GM12874 (cell line): ENCODE data around the gene PLXNA4.

ENCODE experiments used
- TF ChIP-seq, protein P1 (sequence below): IDR thresholded peaks from 2 replicates; pipeline ENCODE4 v1.5.1; 2011; ENCODE audit warnings: low read depth, mild to moderate bottlenecking, control low read depth, low read length, moderate library complexity; ENCODE audit not compliant: insufficient read depth

Gene PLXNA4

DNA sequence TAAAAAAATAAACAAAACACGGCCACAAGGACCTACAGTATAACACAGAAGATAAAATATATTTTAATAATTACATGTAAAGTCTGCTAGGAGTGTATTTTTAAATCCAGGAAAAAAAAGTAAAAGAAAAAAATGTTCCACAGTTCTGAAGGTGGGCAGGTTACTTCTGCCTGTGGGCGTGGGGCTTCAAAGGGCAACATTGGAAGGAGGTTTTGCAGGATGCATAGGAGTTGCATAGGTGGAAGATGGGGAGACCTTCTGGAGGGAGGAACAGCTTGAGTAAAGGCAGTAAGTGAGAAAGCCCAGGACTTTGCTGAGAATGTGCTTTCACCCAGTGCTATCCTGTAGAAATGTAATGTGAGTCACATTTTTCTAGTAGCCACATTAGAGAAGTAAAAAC lies 37.5 kb upstream of the PLXNA4 start:
- TF ChIP-seq, protein P1, sequence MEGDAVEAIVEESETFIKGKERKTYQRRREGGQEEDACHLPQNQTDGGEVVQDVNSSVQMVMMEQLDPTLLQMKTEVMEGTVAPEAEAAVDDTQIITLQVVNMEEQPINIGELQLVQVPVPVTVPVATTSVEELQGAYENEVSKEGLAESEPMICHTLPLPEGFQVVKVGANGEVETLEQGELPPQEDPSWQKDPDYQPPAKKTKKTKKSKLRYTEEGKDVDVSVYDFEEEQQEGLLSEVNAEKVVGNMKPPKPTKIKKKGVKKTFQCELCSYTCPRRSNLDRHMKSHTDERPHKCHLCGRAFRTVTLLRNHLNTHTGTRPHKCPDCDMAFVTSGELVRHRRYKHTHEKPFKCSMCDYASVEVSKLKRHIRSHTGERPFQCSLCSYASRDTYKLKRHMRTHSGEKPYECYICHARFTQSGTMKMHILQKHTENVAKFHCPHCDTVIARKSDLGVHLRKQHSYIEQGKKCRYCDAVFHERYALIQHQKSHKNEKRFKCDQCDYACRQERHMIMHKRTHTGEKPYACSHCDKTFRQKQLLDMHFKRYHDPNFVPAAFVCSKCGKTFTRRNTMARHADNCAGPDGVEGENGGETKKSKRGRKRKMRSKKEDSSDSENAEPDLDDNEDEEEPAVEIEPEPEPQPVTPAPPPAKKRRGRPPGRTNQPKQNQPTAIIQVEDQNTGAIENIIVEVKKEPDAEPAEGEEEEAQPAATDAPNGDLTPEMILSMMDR = no peak

DNA sequence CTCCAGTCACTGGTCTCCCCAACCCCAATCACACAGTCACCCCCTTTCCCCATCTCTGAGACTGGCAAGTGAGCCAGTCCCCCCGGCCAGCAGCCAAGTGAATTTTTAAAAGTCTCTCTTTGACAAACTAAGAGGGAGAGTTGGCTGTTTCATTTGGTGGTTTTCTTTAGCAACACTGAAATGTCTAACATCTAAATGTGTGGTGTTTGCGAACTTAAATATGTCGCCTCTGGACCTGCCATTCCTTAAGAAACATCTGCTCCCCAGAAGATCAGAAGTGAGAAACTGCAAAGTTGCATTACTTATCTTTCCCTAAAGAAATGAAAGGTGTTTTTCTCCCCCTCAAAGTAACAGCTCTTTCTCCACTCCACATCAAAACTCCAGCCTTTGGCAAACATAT lies 34.7 kb upstream of the PLXNA4 start:
- TF ChIP-seq, protein P1 = no peak

DNA sequence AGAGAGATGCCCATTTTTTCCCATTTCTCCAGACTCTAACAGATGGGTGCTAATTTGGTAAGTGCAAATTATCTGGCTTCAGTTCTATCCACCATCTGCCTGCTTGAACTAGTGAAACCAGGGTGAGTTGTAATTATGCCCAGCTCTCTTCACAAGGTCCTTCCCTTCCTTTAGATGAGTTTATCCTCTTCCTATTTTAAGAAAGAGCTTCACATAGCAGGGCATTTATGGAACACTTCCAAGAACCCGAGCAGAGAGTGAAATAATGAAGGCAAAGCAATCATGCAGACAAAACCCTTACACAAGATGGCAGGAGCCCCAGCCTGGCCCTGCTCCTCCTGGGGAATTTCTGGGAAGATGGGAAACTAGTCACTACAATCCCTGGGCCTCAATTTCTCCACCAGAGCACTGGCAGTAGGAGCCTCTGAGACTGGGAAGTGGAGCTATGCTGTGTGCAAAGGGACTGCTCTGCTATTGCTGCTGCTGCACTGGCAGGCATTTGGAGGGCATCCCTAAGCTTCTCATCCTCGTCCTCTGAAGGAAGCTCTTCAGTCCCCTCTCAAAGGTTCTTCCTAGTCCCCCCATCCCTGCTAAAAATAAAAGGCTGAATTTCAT lies 33.7 kb upstream of the PLXNA4 start:
- TF ChIP-seq, protein P1 = no peak

DNA sequence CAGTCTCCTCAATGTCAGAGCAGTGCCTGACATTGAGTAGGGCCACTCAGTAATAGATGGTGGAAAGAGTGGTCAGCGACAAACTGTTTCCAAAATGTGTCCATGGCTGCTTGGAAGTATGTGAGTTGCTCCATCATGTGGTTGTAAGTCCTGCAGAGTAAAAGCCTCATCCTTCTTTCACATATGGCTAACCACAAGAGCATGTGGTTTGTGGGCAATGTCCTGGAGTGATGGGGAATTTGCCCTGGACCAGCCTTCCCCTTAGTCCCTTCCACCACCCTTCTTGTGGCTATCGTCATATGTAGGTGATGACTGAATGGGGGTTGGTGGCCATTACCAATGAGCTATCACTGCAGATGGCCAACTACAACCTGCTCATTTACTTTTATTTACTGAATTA lies 33.0 kb upstream of the PLXNA4 start:
- TF ChIP-seq, protein P1 = no peak

DNA sequence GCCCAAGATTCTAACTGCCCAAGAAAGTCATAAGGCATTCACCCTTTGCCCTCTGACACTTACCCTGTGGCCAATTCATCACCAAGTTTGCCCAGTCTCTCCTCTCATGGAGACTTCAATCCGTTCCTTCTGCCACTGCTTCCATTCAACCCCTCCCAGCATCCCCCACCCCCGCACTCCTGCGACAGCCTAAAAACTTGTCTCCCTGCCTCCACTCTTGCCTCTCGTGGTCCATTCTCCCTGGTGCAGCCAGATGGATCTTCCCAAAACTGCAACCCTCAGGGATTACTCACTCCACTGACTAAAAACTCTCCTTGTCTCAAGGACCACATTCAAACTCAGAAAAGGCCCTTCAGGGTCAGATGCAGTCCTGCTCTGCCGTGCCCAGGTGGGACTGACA lies 32.3 kb upstream of the PLXNA4 start:
- TF ChIP-seq, protein P1 = no peak

DNA sequence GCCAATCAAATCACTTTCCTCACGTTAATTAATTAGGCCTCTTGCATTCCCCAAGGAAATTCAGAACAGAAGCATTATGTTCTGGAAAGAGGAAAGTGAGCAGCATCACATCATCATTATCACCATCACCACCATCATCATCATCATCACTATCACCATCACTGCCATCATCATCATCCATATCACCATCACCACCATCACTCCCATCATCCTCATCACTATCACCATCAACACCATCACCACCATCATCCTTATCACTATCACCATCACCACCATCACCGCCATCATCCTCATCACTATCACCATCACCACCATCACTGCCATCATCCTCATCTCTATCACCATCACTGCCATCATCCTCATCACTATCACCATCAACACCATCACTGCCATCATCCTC lies 31.4 kb upstream of the PLXNA4 start:
- TF ChIP-seq, protein P1 = no peak

DNA sequence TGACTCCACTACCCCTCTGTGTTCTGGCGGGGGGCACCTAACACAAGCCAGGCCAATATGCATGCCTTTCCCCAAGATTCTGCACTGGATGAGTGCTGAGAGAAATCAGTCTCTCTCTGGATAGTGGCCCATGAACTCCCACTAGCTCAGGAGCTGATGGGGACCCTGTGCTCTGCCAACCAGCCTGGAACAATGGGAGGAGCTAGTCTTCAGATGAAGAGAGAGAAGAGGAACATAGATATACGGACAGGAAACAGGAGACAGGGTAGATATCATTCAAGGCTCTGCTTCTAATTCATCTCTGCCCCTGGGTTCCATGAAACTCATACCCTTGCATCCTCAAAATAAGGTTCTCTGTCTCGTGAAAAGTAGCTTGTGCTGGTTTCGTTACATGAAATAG lies 27.9 kb upstream of the PLXNA4 start:
- TF ChIP-seq, protein P1 = no peak
